ENCODE data around the gene KCNH8. TPM values are rescaled to one million over a fixed set of nuclear protein-coding genes. Genes with fewer than 3 reads are reported as not detected.

The KCNH8 gene
- total RNA-seq, 2 donors from 2014 or later: 0.46 to 3.4 TPM

GRCh38 chr3:19439944-19440343, 291.6 kb downstream of the KCNH8 start:
- no peak for DNase-seq (ENCODE audit: low spot score)
- no peaks in the 10 kb centered on the region for H3K4me1 ChIP-seq (replicated peaks)

DNA sequence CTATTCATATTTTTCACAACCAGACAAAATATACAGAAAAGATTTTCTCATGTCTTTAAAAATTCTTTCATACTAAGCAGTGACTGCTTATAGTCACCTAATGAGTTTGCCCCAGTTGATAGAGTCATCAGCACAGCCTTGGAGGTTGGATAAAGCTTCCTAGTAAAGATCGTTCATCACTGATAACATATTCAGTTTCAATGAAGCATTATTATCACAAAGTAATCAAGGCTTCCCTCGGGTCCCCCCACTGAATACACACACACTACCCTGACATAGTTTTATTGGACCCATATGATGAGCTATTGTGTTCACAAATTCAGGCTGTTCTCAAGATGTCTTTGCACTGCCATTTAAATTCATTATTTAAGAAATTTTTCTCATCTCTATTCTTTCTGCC, 297.8 kb downstream of the KCNH8 start:
- no peaks in the 10 kb centered on the region for H3K4me1 ChIP-seq (replicated peaks)
- no peaks in the 10 kb centered on the region for H3K27me3 ChIP-seq (replicated peaks; ENCODE audit: insufficient read depth)
- 26% methylated on average over 2 of the region's 2 CpGs for WGBS
- no peak for TF ChIP-seq POLR2A (IDR thresholded peaks at IDR 0.05)
- no peak for TF ChIP-seq CTCF (IDR thresholded peaks at IDR 0.05)
- TF ChIP-seq POLR2AphosphoS5 (IDR thresholded peaks at IDR 0.05): no peak
- H3K9me3 ChIP-seq: no peaks in the 10 kb centered on the region
- DNase-seq (ENCODE audit: low spot score): no peak
- H3K36me3 ChIP-seq: no peaks in the 10 kb centered on the region
- intact Hi-C loops (cut with DNase I): no loop called here
- no peak overlapping the region for H3K4me3 ChIP-seq
- no peak overlapping the region for H3K27ac ChIP-seq

More at GRCh38 chr3:19439944-19440343, 291.6 kb downstream of the KCNH8 start:
- Histone ChIP-seq H3K27ac (no peak overlapping the region), H3K27me3 (replicated peaks; ENCODE audit: insufficient read depth) (no peaks in the 10 kb centered on the region), H3K36me3 (no peaks in the 10 kb centered on the region), H3K4me3 (no peak overlapping the region), H3K9me3 (no peaks in the 10 kb centered on the region)
- intact Hi-C loops (cut with DNase I): no loop called here
- TF ChIP-seq CTCF (IDR thresholded peaks at IDR 0.05) (no peak), POLR2A (IDR thresholded peaks at IDR 0.05) (no peak), POLR2AphosphoS5 (IDR thresholded peaks at IDR 0.05) (no peak)

DNA sequence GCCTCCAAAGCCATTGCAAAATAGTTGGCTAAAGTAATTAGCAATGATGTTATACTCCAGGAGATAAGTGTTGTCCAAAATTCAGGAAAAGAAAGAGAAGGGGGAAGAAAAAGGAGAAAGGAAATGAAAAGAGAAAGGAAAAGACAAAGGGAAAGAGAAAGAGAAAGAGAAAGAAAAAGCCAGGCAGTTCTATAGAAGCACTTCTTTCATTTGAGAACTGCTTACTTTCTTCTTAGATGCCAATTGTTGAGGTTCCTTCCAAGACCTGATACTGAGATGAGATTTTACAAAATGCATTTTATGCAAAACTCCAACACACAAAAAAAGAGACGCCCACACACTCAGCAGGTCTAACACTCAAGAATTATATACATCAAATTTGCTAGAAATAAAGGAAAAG, 298.4 kb downstream of the KCNH8 start:
- 76% methylated on average over 1 of the region's 1 CpG for WGBS
- DNase-seq (ENCODE audit: low spot score): no peak
- Histone ChIP-seq H3K4me1 (replicated peaks) (no peaks in the 10 kb centered on the region), H3K9me3 (no peaks in the 10 kb centered on the region), H3K36me3 (no peaks in the 10 kb centered on the region), H3K27me3 (replicated peaks; ENCODE audit: insufficient read depth) (no peaks in the 10 kb centered on the region), H3K27ac (no peak overlapping the region), H3K4me3 (no peak overlapping the region)
- TF ChIP-seq POLR2AphosphoS5 (IDR thresholded peaks at IDR 0.05): no peak
- no peak for TF ChIP-seq POLR2A (IDR thresholded peaks at IDR 0.05)
- TF ChIP-seq CTCF (IDR thresholded peaks at IDR 0.05): no peak
- intact Hi-C loops (cut with DNase I): no loop called here

- no peaks in the 10 kb centered on the region for H3K9me3 ChIP-seq
- H3K4me1 ChIP-seq (replicated peaks): no peaks in the 10 kb centered on the region
- TF ChIP-seq POLR2AphosphoS5 (IDR thresholded peaks at IDR 0.05): no peak
- TF ChIP-seq POLR2A (IDR thresholded peaks at IDR 0.05): no peak
- TF ChIP-seq CTCF (IDR thresholded peaks at IDR 0.05): no peak
- H3K36me3 ChIP-seq: no peaks in the 10 kb centered on the region
- DNase-seq (ENCODE audit: low spot score): no peak
- no peaks in the 10 kb centered on the region for H3K27me3 ChIP-seq (replicated peaks; ENCODE audit: insufficient read depth)
- WGBS: 90% methylated on average over 4 of the region's 4 CpGs
- intact Hi-C loops (cut with DNase I): no loop called here
- no peak overlapping the region for H3K27ac ChIP-seq
- no peak overlapping the region for H3K4me3 ChIP-seq
These were observed 307.2 kb downstream of the KCNH8 start for GRCh38 chr3:19455546-19455945.

DNA sequence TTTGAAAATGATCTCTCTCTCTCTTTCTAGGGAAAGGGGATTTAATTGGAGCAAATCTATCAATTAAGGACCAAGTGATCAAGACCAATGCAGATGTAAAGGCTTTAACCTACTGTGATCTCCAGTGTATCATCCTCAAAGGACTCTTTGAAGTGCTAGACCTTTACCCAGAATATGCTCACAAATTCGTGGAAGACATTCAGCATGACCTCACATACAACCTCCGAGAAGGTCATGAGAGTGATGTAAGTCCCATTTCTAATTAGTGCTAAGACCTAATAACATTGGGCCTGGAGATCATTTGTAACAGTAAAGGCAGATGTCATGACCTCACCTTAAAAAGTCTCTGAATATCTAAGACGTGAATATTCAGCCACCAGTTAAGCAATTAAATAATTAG, 308.4 kb downstream of the KCNH8 start:
- no peak for DNase-seq (ENCODE audit: low spot score)
- Histone ChIP-seq H3K27me3 (replicated peaks; ENCODE audit: insufficient read depth) (no peaks in the 10 kb centered on the region), H3K27ac (no peak overlapping the region), H3K4me1 (replicated peaks) (no peaks in the 10 kb centered on the region), H3K36me3 (no peaks in the 10 kb centered on the region), H3K9me3 (no peaks in the 10 kb centered on the region), H3K4me3 (no peak overlapping the region)
- TF ChIP-seq CTCF (IDR thresholded peaks at IDR 0.05): no peak
- no peak for TF ChIP-seq POLR2A (IDR thresholded peaks at IDR 0.05)
- TF ChIP-seq POLR2AphosphoS5 (IDR thresholded peaks at IDR 0.05): no peak
- WGBS: 78% methylated on average over 3 of the region's 3 CpGs
- intact Hi-C loops (cut with DNase I): no loop called here

Measured in prostate gland (tissue), 2 donors.